OCI-LY1 (cell line): Measurements from ENCODE around the gene NUDT4.
A peak's percentile ranks its signal among the peaks of the same experiment; 100 is the strongest.
"Not testable (repeated sequence)": the region's sequence is repeated elsewhere in the genome, so short reads cannot be mapped to it uniquely, and the experiment has no call there.

Experiments
- H2AFZ ChIP-seq: fragments of 200-600 bp; sonication (generic), shearing (Covaris generic); 2 replicates; pipeline ENCODE4 v1.6.0; 2014; ENCODE audit warnings: antibody characterized with exemption, mild to moderate bottlenecking, low read length
- H3F3A ChIP-seq: fragments of 200-600 bp; sonication (generic), shearing (Covaris generic); 2 replicates; pipeline ENCODE4 v1.6.0; 2014; ENCODE audit warnings: mild to moderate bottlenecking, antibody characterized with exemption, low read length, moderate library complexity; ENCODE audit not compliant: insufficient read depth
- H3K27ac ChIP-seq: fragments of 200-600 bp; sonication (generic); 2 replicates; pipeline ENCODE4 v1.5.1; 2014; ENCODE audit warnings: low read length, mixed run types, mild to moderate bottlenecking, low read depth; ENCODE audit not compliant: poor library complexity, severe bottlenecking
- H3K27me3 ChIP-seq: fragments of 200-600 bp; sonication (generic); 2 replicates; pipeline ENCODE4 v1.6.0; 2014; ENCODE audit warnings: antibody characterized with exemption, mild to moderate bottlenecking, low read length, moderate library complexity; ENCODE audit not compliant: insufficient read depth
- H3K36me3 ChIP-seq: fragments of 200-600 bp; sonication (generic); 2 replicates; pipeline ENCODE4 v1.6.1; 2014; ENCODE audit warnings: mild to moderate bottlenecking, antibody characterized with exemption, low read length, moderate library complexity, mixed read lengths; ENCODE audit not compliant: insufficient read depth
- H3K4me1 ChIP-seq: fragments of 200-600 bp; sonication (generic); 2 replicates; pipeline ENCODE4 v1.5.1; 2014; ENCODE audit warnings: mild to moderate bottlenecking, low read length, moderate library complexity; ENCODE audit not compliant: insufficient read depth, severe bottlenecking
- H3K4me2 ChIP-seq: fragments of 200-600 bp; sonication (generic), shearing (Covaris generic); 2 replicates; pipeline ENCODE4 v1.6.1; 2014; ENCODE audit warnings: low read length
- H3K4me3 ChIP-seq: fragments of 200-600 bp; sonication (generic); 2 replicates; pipeline ENCODE4 v1.5.1; 2014; ENCODE audit warnings: low read length, low read depth, mild to moderate bottlenecking, mixed read lengths; ENCODE audit not compliant: poor library complexity, severe bottlenecking
- H3K79me2 ChIP-seq: fragments of 200-600 bp; shearing (Covaris generic); 2 replicates; pipeline ENCODE4 v1.6.1; 2016; ENCODE audit warnings: mixed run types, low read length, mixed read lengths; ENCODE audit not compliant: insufficient read depth
- H3K9ac ChIP-seq: fragments of 200-600 bp; sonication (generic), shearing (Covaris generic); 2 replicates; pipeline ENCODE4 v1.6.1; 2014; ENCODE audit warnings: mild to moderate bottlenecking, low read length, mixed read lengths
- H3K9me2 ChIP-seq: fragments of 200-600 bp; sonication (generic), shearing (Covaris generic); 2 replicates; pipeline ENCODE4 v1.6.1; 2014; ENCODE audit warnings: low read depth, mild to moderate bottlenecking, low read length, mixed read lengths
- H3K9me3 ChIP-seq: fragments of 200-600 bp; shearing (Covaris generic); 2 replicates; pipeline ENCODE4 v1.6.1; 2014; ENCODE audit warnings: low read length, mixed read lengths
- H4K20me1 ChIP-seq: fragments of 200-600 bp; sonication (generic), shearing (Covaris generic); 2 replicates; pipeline ENCODE4 v1.6.0; 2016; ENCODE audit warnings: mild to moderate bottlenecking, low read length; ENCODE audit not compliant: insufficient read depth
- EZH2 ChIP-seq: fragments of 200-600 bp; sonication (generic), shearing (Covaris generic); IDR thresholded peaks from 2 replicates; pipeline ENCODE4 v1.8.0; 2017; ENCODE audit warnings: borderline replicate concordance, mixed run types, mild to moderate bottlenecking, antibody characterized with exemption, low read length, moderate library complexity, mixed read lengths
- TF ChIP-seq, protein P1 (sequence below): fragments of 200-600 bp; sonication (generic), shearing (Covaris generic); IDR thresholded peaks from 2 replicates; pipeline ENCODE4 v1.5.1; 2017; ENCODE audit warnings: mild to moderate bottlenecking, antibody characterized with exemption, low read length, moderate library complexity, mixed read lengths

The NUDT4 gene

DNA sequence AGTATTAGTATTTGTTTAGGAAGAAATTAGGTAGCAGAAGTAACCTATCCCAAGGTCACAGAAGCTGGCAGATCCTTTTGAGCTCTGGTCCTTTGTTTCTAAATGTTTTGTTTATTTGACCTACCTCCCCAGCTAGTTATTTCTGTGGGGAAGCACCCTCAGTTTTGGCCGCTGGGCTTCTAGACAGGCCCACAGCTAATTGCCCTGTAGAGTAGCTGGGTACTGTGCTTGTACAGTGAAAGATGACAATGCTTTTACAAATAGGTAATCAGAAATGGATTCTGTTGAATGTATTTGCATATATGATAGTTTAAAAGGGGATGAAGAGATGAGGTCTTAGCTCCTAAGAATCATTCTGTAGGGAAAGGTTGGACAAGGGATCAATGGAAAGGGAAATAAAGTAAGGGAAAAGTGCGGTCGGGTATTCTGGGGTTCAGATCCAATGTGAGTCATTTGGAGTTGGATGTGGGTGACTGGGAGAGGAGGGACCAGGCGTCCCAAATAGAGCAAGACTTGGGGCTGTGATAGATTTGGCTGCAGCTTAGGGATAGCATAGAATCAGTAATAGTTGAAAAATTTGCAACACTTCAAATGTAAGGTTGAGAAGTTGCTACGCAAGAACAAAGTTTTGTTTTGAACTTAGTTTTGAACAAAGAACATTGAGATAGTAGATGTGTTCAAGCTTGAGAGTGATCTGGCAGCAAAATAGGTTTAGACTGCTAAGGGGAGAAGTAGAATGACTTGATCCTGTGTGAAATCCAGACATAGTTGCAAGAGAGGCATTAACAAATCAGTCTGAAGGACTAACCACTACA, 3.6 kb downstream of the NUDT4 start:
- no peak overlapping the region for H3K9ac ChIP-seq
- H3K27ac ChIP-seq, result no peak overlapping the region

DNA sequence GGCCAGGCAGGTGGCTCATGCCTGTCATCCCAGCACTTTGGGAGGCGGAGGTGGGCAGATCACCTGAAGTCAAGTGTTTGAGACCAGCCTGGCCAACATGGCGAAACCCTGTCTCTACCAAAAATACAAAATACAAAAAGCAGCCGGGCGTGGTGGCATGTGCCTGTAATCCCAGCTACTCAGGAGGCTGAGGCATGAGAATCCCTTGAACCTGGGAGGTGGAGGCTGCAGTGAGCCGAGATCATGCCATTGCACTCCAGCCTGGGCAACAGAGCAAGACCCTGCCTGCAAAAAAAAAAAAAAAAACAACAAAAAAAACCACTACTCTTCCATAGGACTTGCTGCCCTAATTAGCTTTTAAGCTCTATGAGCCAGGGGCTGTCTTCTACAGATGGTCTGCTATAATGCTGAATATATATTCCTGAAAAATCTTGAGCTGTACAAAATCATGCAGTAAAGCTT, 4.3 kb downstream of the NUDT4 start:
- H3F3A ChIP-seq, H3K27me3 ChIP-seq, H3K36me3 ChIP-seq, H4K20me1 ChIP-seq, H2AFZ ChIP-seq, H3K9me2 ChIP-seq, H3K4me3 ChIP-seq, H3K4me2 ChIP-seq, H3K27ac ChIP-seq, H3K9me3 ChIP-seq, H3K9ac ChIP-seq: not testable (repeated sequence)
- peaks cover 15% of the 10 kb centered on the region; the same call in 1 of the 2 replicates for H3K79me2 ChIP-seq
- H3K4me1 ChIP-seq, result peaks cover 29% of the 10 kb centered on the region

More for the DNA sequence above, 3.6 kb downstream of the NUDT4 start:
- H3K27me3 ChIP-seq, result no peaks in the 10 kb centered on the region
- no peak overlapping the region for H2AFZ ChIP-seq
- no peak overlapping the region for H3K4me3 ChIP-seq
- no peaks in the 10 kb centered on the region for H3K9me2 ChIP-seq
- peaks cover 15% of the 10 kb centered on the region; the same call in 1 of the 2 replicates for H3K79me2 ChIP-seq
- H3K36me3 ChIP-seq, result 0 out of 2 replicates have a peak, but pooled peaks cover 3% of the 10 kb centered on the region
- peak overlapping the region; percentile 76; the same call in 1 of the 2 replicates for H3K4me2 ChIP-seq
- H3F3A ChIP-seq, result no peaks in the 10 kb centered on the region
- TF ChIP-seq, protein P1, sequence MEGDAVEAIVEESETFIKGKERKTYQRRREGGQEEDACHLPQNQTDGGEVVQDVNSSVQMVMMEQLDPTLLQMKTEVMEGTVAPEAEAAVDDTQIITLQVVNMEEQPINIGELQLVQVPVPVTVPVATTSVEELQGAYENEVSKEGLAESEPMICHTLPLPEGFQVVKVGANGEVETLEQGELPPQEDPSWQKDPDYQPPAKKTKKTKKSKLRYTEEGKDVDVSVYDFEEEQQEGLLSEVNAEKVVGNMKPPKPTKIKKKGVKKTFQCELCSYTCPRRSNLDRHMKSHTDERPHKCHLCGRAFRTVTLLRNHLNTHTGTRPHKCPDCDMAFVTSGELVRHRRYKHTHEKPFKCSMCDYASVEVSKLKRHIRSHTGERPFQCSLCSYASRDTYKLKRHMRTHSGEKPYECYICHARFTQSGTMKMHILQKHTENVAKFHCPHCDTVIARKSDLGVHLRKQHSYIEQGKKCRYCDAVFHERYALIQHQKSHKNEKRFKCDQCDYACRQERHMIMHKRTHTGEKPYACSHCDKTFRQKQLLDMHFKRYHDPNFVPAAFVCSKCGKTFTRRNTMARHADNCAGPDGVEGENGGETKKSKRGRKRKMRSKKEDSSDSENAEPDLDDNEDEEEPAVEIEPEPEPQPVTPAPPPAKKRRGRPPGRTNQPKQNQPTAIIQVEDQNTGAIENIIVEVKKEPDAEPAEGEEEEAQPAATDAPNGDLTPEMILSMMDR, result no peak
- TF ChIP-seq EZH2, result no peak
- H3K4me1 ChIP-seq, result peaks cover 31% of the 10 kb centered on the region
- no peaks in the 10 kb centered on the region for H3K9me3 ChIP-seq
- no peaks in the 10 kb centered on the region for H4K20me1 ChIP-seq

GRCh38 chr12:93387780-93388179, 10.1 kb downstream of the NUDT4 start:
- no peak overlapping the region for H3K4me3 ChIP-seq
- peaks cover 3% of the 10 kb centered on the region; the same call in 1 of the 2 replicates for H3K36me3 ChIP-seq
- no peak for TF ChIP-seq EZH2
- TF ChIP-seq, protein P1, result no peak

More at GRCh38 chr12:93387780-93388179, 10.1 kb downstream of the NUDT4 start:
- H3K4me1 ChIP-seq, result peaks cover 11% of the 10 kb centered on the region
- no peak overlapping the region for H2AFZ ChIP-seq
- H3K9ac ChIP-seq, result no peak overlapping the region
- H4K20me1 ChIP-seq, result no peaks in the 10 kb centered on the region
- no peaks in the 10 kb centered on the region for H3K9me2 ChIP-seq
- no peaks in the 10 kb centered on the region for H3K9me3 ChIP-seq
- no peaks in the 10 kb centered on the region for H3K27me3 ChIP-seq
- H3F3A ChIP-seq, result no peaks in the 10 kb centered on the region
- peaks cover 8% of the 10 kb centered on the region; the same call in 1 of the 2 replicates for H3K79me2 ChIP-seq
- H3K27ac ChIP-seq, result no peak overlapping the region
- no peak overlapping the region for H3K4me2 ChIP-seq
